ENCODE results near the gene ELF1.

- TF ChIP-seq CTCF (IDR thresholded peaks at IDR 0.05) (no peak), POLR2A (IDR thresholded peaks at IDR 0.05) (no peak)
Measured at GRCh38 chr13:41054919-41055619, 36.0 kb upstream of the ELF1 start.

Data from esophagus squamous epithelium (tissue), 4 donors.